ENCODE results near the gene XPO6.

DNA sequence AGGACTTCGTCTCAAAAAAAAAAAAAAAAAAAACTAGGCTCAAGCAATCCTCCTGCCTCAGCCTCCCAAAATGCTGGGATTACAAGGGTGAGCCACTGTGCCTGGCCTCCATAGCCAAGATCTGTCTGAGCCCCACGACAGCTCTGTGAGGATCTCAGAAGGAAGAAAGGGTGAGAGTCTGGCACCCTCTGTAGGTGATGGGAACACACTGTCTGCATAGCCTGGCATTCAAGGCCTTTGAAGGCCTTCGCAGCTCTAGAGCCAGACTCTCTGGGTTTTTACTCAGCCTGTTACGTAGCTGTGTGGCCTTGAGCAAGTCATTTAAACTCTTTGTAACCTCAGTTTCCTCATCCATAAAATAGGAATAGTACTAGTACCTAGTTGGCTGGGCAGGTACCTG lies 6.3 kb upstream of the XPO6 start:
- TF ChIP-seq, protein P1, sequence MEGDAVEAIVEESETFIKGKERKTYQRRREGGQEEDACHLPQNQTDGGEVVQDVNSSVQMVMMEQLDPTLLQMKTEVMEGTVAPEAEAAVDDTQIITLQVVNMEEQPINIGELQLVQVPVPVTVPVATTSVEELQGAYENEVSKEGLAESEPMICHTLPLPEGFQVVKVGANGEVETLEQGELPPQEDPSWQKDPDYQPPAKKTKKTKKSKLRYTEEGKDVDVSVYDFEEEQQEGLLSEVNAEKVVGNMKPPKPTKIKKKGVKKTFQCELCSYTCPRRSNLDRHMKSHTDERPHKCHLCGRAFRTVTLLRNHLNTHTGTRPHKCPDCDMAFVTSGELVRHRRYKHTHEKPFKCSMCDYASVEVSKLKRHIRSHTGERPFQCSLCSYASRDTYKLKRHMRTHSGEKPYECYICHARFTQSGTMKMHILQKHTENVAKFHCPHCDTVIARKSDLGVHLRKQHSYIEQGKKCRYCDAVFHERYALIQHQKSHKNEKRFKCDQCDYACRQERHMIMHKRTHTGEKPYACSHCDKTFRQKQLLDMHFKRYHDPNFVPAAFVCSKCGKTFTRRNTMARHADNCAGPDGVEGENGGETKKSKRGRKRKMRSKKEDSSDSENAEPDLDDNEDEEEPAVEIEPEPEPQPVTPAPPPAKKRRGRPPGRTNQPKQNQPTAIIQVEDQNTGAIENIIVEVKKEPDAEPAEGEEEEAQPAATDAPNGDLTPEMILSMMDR (IDR thresholded peaks at IDR 0.05): peak; percentile 50
- TF ChIP-seq RCOR1 (IDR thresholded peaks at IDR 0.05; ENCODE audit: low read length): no peak
- TF ChIP-seq, protein P2, sequence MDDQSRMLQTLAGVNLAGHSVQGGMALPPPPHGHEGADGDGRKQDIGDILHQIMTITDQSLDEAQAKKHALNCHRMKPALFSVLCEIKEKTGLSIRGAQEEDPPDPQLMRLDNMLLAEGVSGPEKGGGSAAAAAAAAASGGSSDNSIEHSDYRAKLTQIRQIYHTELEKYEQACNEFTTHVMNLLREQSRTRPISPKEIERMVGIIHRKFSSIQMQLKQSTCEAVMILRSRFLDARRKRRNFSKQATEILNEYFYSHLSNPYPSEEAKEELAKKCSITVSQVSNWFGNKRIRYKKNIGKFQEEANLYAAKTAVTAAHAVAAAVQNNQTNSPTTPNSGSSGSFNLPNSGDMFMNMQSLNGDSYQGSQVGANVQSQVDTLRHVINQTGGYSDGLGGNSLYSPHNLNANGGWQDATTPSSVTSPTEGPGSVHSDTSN (IDR thresholded peaks at IDR 0.05): no peak
- TF ChIP-seq RXRA (IDR thresholded peaks at IDR 0.05; ENCODE audit: borderline replicate concordance, low read depth): no peak
- TF ChIP-seq SIN3A (IDR thresholded peaks at IDR 0.05; ENCODE audit: borderline replicate concordance, low read depth, low read length): no peak
- no peak for TF ChIP-seq YY1 (IDR thresholded peaks at IDR 0.05; ENCODE audit: low read depth)
- no peak for TF ChIP-seq JUND (IDR thresholded peaks at IDR 0.05)
- no peak for TF ChIP-seq TEAD4 (IDR thresholded peaks at IDR 0.05; ENCODE audit: borderline replicate concordance, insufficient read depth)
